PC-3 (cell line): ENCODE data around the gene C1QL2. TPM values are rescaled to one million over a fixed set of nuclear protein-coding genes. Genes with fewer than 3 reads are reported as not detected.

Experiments
- ATAC-seq: fragments of 200-7000 bp; cut with Tn5 transposase; 2 replicates; pipeline ENCODE4 v1.9.1; 2020; ENCODE audit warnings: mild to moderate bottlenecking, moderate library complexity
- BruUV-seq: library from RNA; stranded (reverse); fragments of 400-500 nt; replicated peaks from 2 replicates; lab custom pipeline; 2021; lab: Mats Ljungman, UMichigan
- CTCF ChIA-PET: fragments of 300-600 bp; sonication (Branson Sonifier 250); formaldehyde crosslinking; loops from one replicate; lab custom pipeline; 2022; ENCODE audit warnings: antibody characterized with exemption; lab: Charles Lee
- POLR2A ChIA-PET: fragments of 300-600 bp; sonication (Branson Sonifier 250); formaldehyde crosslinking; loops from one replicate; lab custom pipeline; 2022; ENCODE audit warnings: antibody characterized with exemption; ENCODE audit not compliant: unreplicated experiment; lab: Charles Lee
- DNase-seq: peaks from one replicate; pipeline ENCODE4 v3.0.0-alpha.2; 2015
- H2AFZ ChIP-seq: fragments of 300-600 bp; sonication (generic); 2 replicates; pipeline ENCODE4 v1.6.0; 2016; ENCODE audit warnings: antibody characterized with exemption, low read length
- H3F3A ChIP-seq: fragments of 300-600 bp; sonication (generic); one replicate; pipeline ENCODE4 v1.6.0; 2017; ENCODE audit warnings: antibody characterized with exemption, low read length, control low read depth, mild to moderate bottlenecking; ENCODE audit not compliant: unreplicated experiment
- H3K27ac ChIP-seq: fragments of 300-600 bp; sonication (generic); 2 replicates; pipeline ENCODE4 v1.5.1; 2016; ENCODE audit warnings: mild to moderate bottlenecking, low read length
- H3K27me3 ChIP-seq: fragments of 300-600 bp; sonication (generic); 2 replicates; pipeline ENCODE4 v1.6.1; 2016; ENCODE audit warnings: low read length, mixed read lengths
- H3K36me3 ChIP-seq: fragments of 300-600 bp; sonication (generic); 2 replicates; pipeline ENCODE4 v1.6.1; 2016; ENCODE audit warnings: low read depth, mixed run types, low read length, mixed read lengths
- H3K4me1 ChIP-seq: fragments of 300-600 bp; sonication (generic); 2 replicates; pipeline ENCODE4 v1.5.1; 2016; ENCODE audit warnings: low read length; ENCODE audit not compliant: insufficient read depth
- H3K4me2 ChIP-seq: fragments of 300-600 bp; sonication (generic); 2 replicates; pipeline ENCODE4 v1.6.0; 2016; ENCODE audit warnings: low read length
- H3K4me3 ChIP-seq: fragments of 300-600 bp; sonication (generic); 2 replicates; pipeline ENCODE4 v1.5.1; 2016; ENCODE audit warnings: mild to moderate bottlenecking, low read length, mixed read lengths
- H3K79me2 ChIP-seq: fragments of 300-600 bp; sonication (generic); 2 replicates; pipeline ENCODE4 v1.6.1; 2017; ENCODE audit warnings: low read length, mixed read lengths
- H3K9ac ChIP-seq: fragments of 300-600 bp; sonication (generic); 2 replicates; pipeline ENCODE4 v1.6.0; 2016; ENCODE audit warnings: mild to moderate bottlenecking, low read length
- H3K9me2 ChIP-seq: fragments of 300-600 bp; sonication (generic); replicated peaks from 2 replicates; pipeline ENCODE4 v1.6.1; 2016; ENCODE audit warnings: mixed run types, low read length, mixed read lengths
- H3K9me3 ChIP-seq: fragments of 300-600 bp; sonication (generic); 2 replicates; pipeline ENCODE4 v1.6.1; 2016; ENCODE audit warnings: low read length, mixed read lengths
- H4K20me1 ChIP-seq: fragments of 300-600 bp; sonication (generic); 2 replicates; pipeline ENCODE4 v1.6.1; 2016; ENCODE audit warnings: low read length, mixed read lengths
- EZH2 ChIP-seq: fragments of 300-600 bp; sonication (generic); IDR thresholded peaks from one replicate; pipeline ENCODE4 v1.6.1; 2017; ENCODE audit warnings: antibody characterized with exemption, mild to moderate bottlenecking, low read length; ENCODE audit not compliant: unreplicated experiment
- EZH2phosphoT487 ChIP-seq: fragments of 300-600 bp; sonication (generic); IDR thresholded peaks from 2 replicates; pipeline ENCODE4 v1.6.1; 2018; ENCODE audit warnings: mild to moderate bottlenecking, antibody characterized with exemption, low read length, borderline replicate concordance
- intact Hi-C: fragments of 100-400 bp; cut with micrococcal nuclease; formaldehyde crosslinking; loops from 2 replicates; pipeline ENCODE4 v1.9.0; 2023
- total RNA-seq: library from RNA; depleted of rRNA; stranded (reverse); fragments of >200 nt; gene quantifications from 2 replicates; pipeline ENCODE4 v1.2.3, GENCODE V29; 2014
- TF ChIP-seq, protein P1 (sequence below): fragments of 300-600 bp; sonication (generic); conservative IDR thresholded peaks from 2 replicates; pipeline ENCODE4 v1.5.1; 2017; ENCODE audit warnings: antibody characterized with exemption, low read depth, mild to moderate bottlenecking, low read length

Gene C1QL2
- total RNA-seq, 1 experiment from 2014 or later, result not detected

DNA sequence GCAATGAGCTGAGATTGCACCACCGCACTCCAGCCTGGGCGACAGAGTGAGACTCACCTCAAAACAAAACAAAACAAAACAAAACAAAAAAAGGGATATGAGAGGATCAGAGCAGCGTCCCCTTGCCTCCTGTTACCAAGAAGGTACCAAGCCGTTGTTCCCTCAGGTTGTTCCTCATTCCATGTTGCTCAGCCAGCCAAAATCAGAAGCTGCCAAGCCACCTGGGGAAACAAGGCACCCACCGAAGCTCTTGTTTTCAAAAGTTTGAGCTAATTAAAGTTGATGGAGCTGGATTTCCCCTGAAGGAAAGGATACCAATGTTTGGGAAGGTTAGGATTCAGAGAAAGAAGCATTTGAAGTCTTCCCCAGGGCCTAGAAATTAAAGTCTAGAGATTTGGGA lies 43.3 kb upstream of the C1QL2 start:
- no peaks in the 10 kb centered on the region for H4K20me1 ChIP-seq
- no peaks in the 10 kb centered on the region for H3K36me3 ChIP-seq
- CTCF ChIA-PET, result no interaction called here
- POLR2A ChIA-PET, result no interaction called here
- no peaks in the 10 kb centered on the region for H3K9me3 ChIP-seq
- no peaks in the 10 kb centered on the region for H3K79me2 ChIP-seq
- H3K4me2 ChIP-seq, result no peak overlapping the region
- no TSS peak for BruUV-seq
- peaks cover 12% of the 10 kb centered on the region for H3K4me1 ChIP-seq
- H3K9ac ChIP-seq, result no peak overlapping the region
- no peak for ATAC-seq
- TF ChIP-seq, protein P1, sequence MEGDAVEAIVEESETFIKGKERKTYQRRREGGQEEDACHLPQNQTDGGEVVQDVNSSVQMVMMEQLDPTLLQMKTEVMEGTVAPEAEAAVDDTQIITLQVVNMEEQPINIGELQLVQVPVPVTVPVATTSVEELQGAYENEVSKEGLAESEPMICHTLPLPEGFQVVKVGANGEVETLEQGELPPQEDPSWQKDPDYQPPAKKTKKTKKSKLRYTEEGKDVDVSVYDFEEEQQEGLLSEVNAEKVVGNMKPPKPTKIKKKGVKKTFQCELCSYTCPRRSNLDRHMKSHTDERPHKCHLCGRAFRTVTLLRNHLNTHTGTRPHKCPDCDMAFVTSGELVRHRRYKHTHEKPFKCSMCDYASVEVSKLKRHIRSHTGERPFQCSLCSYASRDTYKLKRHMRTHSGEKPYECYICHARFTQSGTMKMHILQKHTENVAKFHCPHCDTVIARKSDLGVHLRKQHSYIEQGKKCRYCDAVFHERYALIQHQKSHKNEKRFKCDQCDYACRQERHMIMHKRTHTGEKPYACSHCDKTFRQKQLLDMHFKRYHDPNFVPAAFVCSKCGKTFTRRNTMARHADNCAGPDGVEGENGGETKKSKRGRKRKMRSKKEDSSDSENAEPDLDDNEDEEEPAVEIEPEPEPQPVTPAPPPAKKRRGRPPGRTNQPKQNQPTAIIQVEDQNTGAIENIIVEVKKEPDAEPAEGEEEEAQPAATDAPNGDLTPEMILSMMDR, result no peak
- TF ChIP-seq EZH2phosphoT487 (no peak), EZH2 (no peak)
- H3K27me3 ChIP-seq, result no peaks in the 10 kb centered on the region
- H3K27ac ChIP-seq, result no peak overlapping the region
- no peak overlapping the region for H2AFZ ChIP-seq
- no peaks in the 10 kb centered on the region for H3F3A ChIP-seq
- no peaks in the 10 kb centered on the region for H3K9me2 ChIP-seq
- DNase-seq, result no peak
- H3K4me3 ChIP-seq, result no peak overlapping the region
- intact Hi-C loops, result no loop called here

DNA sequence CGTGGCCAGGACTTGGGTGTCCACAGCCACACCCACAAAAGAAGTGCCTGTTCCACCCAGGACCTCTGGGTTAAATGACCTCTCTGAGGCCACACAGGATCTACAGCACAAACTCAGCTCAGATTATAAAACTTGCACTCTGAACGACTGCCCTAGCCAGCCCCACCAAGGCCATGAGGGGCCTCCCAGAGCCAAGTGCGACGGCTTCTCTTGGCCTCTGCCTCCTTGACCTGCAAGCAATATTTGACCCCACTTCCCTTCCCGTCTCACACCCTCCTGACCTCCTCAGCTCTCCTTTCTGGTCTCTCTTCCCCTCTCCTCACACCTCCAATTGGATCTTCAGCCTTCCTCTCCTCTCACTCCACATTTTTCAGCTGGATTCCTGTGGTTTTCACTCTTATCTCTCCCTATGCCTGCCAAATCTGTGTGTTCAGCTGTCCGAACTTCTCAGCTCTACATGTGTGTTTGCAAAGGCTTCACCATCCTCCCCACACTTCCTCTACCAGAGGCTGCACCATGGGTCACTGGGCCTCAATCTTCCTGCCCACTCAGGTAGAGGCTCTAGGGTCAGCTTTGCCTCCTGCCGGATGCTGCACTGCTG lies 39.8 kb upstream of the C1QL2 start:
- H3K4me2 ChIP-seq, result no peak overlapping the region
- ChIA-PET CTCF (no interaction called here), POLR2A (no interaction called here)
- H3K27ac ChIP-seq, result no peak overlapping the region
- intact Hi-C loops, result no loop called here
- H3K4me3 ChIP-seq, result no peak overlapping the region
- ATAC-seq (no peak), DNase-seq (peak; percentile 10)
- H4K20me1 ChIP-seq, result no peaks in the 10 kb centered on the region
- no peaks in the 10 kb centered on the region for H3K9me2 ChIP-seq
- H3K4me1 ChIP-seq, result peaks cover 17% of the 10 kb centered on the region
- H2AFZ ChIP-seq, result no peak overlapping the region
- no peaks in the 10 kb centered on the region for H3K9me3 ChIP-seq
- TF ChIP-seq, protein P1, result no peak
- TF ChIP-seq EZH2, result no peak
- TF ChIP-seq EZH2phosphoT487, result no peak
- no peaks in the 10 kb centered on the region for H3F3A ChIP-seq
- no peaks in the 10 kb centered on the region for H3K79me2 ChIP-seq
- H3K27me3 ChIP-seq, result no peaks in the 10 kb centered on the region
- BruUV-seq, result no TSS peak
- H3K36me3 ChIP-seq, result no peaks in the 10 kb centered on the region
- H3K9ac ChIP-seq, result no peak overlapping the region

DNA sequence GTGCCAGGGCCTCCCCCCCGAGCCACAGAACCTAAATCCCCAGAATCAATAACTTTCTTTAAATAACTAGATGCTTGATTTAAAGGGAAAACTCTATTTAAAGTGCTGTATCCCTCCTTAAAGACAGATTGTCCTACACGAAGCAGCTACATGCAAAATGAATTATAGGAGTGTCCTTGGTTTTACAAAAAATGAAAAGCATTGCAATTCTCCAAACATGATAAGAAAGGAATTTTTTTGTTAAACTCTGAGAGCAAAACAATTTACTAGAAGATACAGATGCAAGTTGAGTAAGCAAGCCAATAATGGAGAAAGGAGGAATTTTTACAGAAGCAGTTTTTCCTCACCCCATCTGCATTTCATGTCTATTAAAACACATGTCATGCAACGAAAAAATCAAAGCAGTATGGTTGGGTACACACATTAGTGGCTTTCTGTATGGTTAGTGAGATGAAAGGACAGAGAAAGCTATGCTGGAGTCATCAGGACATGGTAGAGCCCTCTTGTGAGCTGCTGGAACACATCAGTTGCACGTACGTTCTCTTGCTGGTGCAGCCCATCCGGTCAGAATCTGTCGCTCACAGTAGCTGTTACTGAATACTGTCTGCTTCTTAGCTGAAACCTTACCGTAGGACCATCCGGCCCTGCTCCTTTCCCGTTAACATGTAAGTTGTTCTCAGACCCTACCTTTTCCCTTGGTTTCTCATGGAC lies 39.1 kb upstream of the C1QL2 start:
- Histone ChIP-seq H2AFZ (no peak overlapping the region), H3F3A (no peaks in the 10 kb centered on the region), H3K27ac (no peak overlapping the region), H3K27me3 (no peaks in the 10 kb centered on the region), H3K9ac (no peak overlapping the region), H3K9me3 (no peaks in the 10 kb centered on the region), H3K4me3 (no peak overlapping the region), H3K9me2 (no peaks in the 10 kb centered on the region), H4K20me1 (no peaks in the 10 kb centered on the region), H3K4me1 (peaks cover 17% of the 10 kb centered on the region), H3K79me2 (no peaks in the 10 kb centered on the region), H3K4me2 (no peak overlapping the region), H3K36me3 (no peaks in the 10 kb centered on the region)
- BruUV-seq, result no TSS peak
- CTCF ChIA-PET, result no interaction called here
- ATAC-seq, result no peak
- intact Hi-C loops, result no loop called here
- POLR2A ChIA-PET, result no interaction called here
- no peak for TF ChIP-seq EZH2
- no peak for TF ChIP-seq EZH2phosphoT487
- TF ChIP-seq, protein P1, result no peak
- no peak for DNase-seq
